Endothelial cell of umbilical vein (primary cell): ENCODE data around the gene GRID2. TPM values are rescaled to one million over a fixed set of nuclear protein-coding genes. Genes with fewer than 3 reads are reported as not detected.

ENCODE experiments used
- BruUV-seq: library from RNA; stranded (reverse); fragments of 400-500 nt; replicated peaks from 2 replicates; lab custom pipeline; 2021; lab: Mats Ljungman, UMichigan
- CTCF ChIA-PET: fragments of 300-600, 350-600 bp; sonication (Branson Sonifier 250); formaldehyde crosslinking; loops from one replicate; lab custom pipeline; 2021; ENCODE audit warnings: antibody characterized with exemption, inconsistent platforms; lab: Charles Lee
- POLR2A ChIA-PET: fragments of 300-600, 350-600 bp; sonication (Branson Sonifier 250); formaldehyde crosslinking; loops from one replicate; lab custom pipeline; 2021; ENCODE audit warnings: antibody characterized with exemption, inconsistent platforms; lab: Charles Lee
- DNase-seq: peaks from one replicate; pipeline ENCODE4 v3.0.0-alpha.2; 2011; ENCODE audit warnings: low read depth, low spot score
- FAIRE-seq: peaks from 2 replicates; lab custom pipeline; 2011; peaks lifted over from hg19 to GRCh38; lab: Jason Lieb, UNC
- H2AFZ ChIP-seq: 2 replicates; pipeline ENCODE4 v1.6.0; 2012; ENCODE audit warnings: low read depth, low read length, control low read depth, inconsistent platforms
- H3K27ac ChIP-seq: 2 replicates; pipeline ENCODE4 v1.5.1; 2011; ENCODE audit warnings: low read depth, mild to moderate bottlenecking, control low read depth, low read length, moderate library complexity; ENCODE audit not compliant: insufficient read depth
- H3K27me3 ChIP-seq, 2 experiments: 2 replicates each; pipeline versions ENCODE4 v1.6.0 to v1.6.1; 2011; ENCODE audit warnings: low read length in 2 of 2, mixed read lengths in 1 of 2; ENCODE audit not compliant: control insufficient read depth in 2 of 2, insufficient read depth in 2 of 2
- H3K36me3 ChIP-seq, 2 experiments: 2 replicates in 1 of 2; 3 replicates in 1 of 2; pipeline ENCODE4 v1.5.1; 2011; ENCODE audit warnings: low read length in 2 of 2, mild to moderate bottlenecking in 1 of 2, moderate library complexity in 1 of 2; ENCODE audit not compliant: control insufficient read depth in 2 of 2, insufficient read depth in 2 of 2; ENCODE audit errors: extremely low read depth in 1 of 2
- H3K4me1 ChIP-seq: 3 replicates; pipeline ENCODE4 v1.5.1; 2011; ENCODE audit warnings: mild to moderate bottlenecking, low read length; ENCODE audit not compliant: control insufficient read depth, insufficient read depth; ENCODE audit errors: extremely low read depth
- H3K4me2 ChIP-seq: 2 replicates; pipeline ENCODE4 v1.6.1; 2011; ENCODE audit warnings: low read length, control low read depth, mixed read lengths; ENCODE audit not compliant: insufficient read depth
- H3K4me3 ChIP-seq, 3 experiments: fragments of 200-600 bp in 1 of 3; sonication (generic), shearing (Covaris generic) in 1 of 3; replicated peaks in 1 of 3; 2 replicates each; pipeline ENCODE4 v1.5.1; 2011 to 2016; ENCODE audit warnings: control low read depth in 3 of 3, low read length in 3 of 3, mild to moderate bottlenecking in 2 of 3, inconsistent platforms in 1 of 3, low read depth in 1 of 3, moderate library complexity in 1 of 3; ENCODE audit not compliant: insufficient read depth in 1 of 3
- H3K79me2 ChIP-seq: 2 replicates; pipeline ENCODE4 v1.6.0; 2012; ENCODE audit warnings: low read length, inconsistent platforms; ENCODE audit not compliant: control insufficient read depth, insufficient read depth
- H3K9ac ChIP-seq: replicated peaks from 2 replicates; pipeline ENCODE3; 2011; ENCODE audit warnings: low read length, control low read depth; ENCODE audit not compliant: insufficient read depth; ENCODE audit errors: extremely low read depth
- H3K9me1 ChIP-seq: replicated peaks from 3 replicates; pipeline ENCODE4 v1.6.0; 2011; ENCODE audit warnings: mild to moderate bottlenecking, low read length; ENCODE audit not compliant: control insufficient read depth, insufficient read depth; ENCODE audit errors: extremely low read depth
- H3K9me3 ChIP-seq: replicated peaks from 2 replicates; pipeline ENCODE4 v1.5.1; 2012; ENCODE audit warnings: low read length, inconsistent platforms; ENCODE audit not compliant: control insufficient read depth, insufficient read depth
- H4K20me1 ChIP-seq: replicated peaks from 2 replicates; pipeline ENCODE3; 2011; ENCODE audit warnings: mild to moderate bottlenecking, low read length; ENCODE audit not compliant: control insufficient read depth, insufficient read depth; ENCODE audit errors: extremely low read depth
- CTCF ChIP-seq, 2 donors: IDR thresholded peaks; 1 replicate in 1 of 2; 2 replicates in 1 of 2; pipeline ENCODE4 v1.5.1; 2011; ENCODE audit warnings: low read length in 2 of 2, mild to moderate bottlenecking in 2 of 2, moderate library complexity in 2 of 2, control low read depth in 1 of 2, inconsistent platforms in 1 of 2, low read depth in 1 of 2; ENCODE audit not compliant: insufficient read depth in 1 of 2; ENCODE audit errors: extremely low read depth in 1 of 2
- EZH2 ChIP-seq: IDR thresholded peaks from 2 replicates; pipeline ENCODE4 v1.6.1; 2012; ENCODE audit warnings: borderline replicate concordance, low read depth, mild to moderate bottlenecking, moderate library complexity, low read length, inconsistent platforms; ENCODE audit not compliant: severe bottlenecking
- FOS ChIP-seq: IDR thresholded peaks from 2 replicates; pipeline ENCODE4 v1.6.1; 2011; ENCODE audit warnings: mild to moderate bottlenecking, low read length, moderate library complexity, borderline replicate concordance; ENCODE audit not compliant: insufficient read depth
- GATA2 ChIP-seq: IDR thresholded peaks from 2 replicates; pipeline ENCODE4 v1.7.0; 2011; ENCODE audit warnings: low read depth, mild to moderate bottlenecking, moderate library complexity, mixed read lengths, low read length; ENCODE audit not compliant: insufficient read length, insufficient read depth
- JUN ChIP-seq: IDR thresholded peaks from 2 replicates; pipeline ENCODE4 v1.6.1; 2011; ENCODE audit warnings: borderline replicate concordance, low read depth; ENCODE audit not compliant: insufficient read length, insufficient read depth
- MAX ChIP-seq: IDR thresholded peaks from 2 replicates; pipeline ENCODE4 v1.6.1; 2011; ENCODE audit not compliant: insufficient read depth, insufficient read length
- MYC ChIP-seq: IDR thresholded peaks from one replicate; pipeline ENCODE4 v1.6.1; 2011; ENCODE audit warnings: mild to moderate bottlenecking, low read depth, low read length
- POLR2A ChIP-seq: IDR thresholded peaks from 2 replicates; pipeline ENCODE4 v1.6.1; 2012; ENCODE audit warnings: low read depth, mild to moderate bottlenecking, control low read depth, low read length
- POLR2AphosphoS5 ChIP-seq: IDR thresholded peaks from 2 replicates; pipeline ENCODE4 v1.6.1; 2012; ENCODE audit warnings: low read depth, mild to moderate bottlenecking, control low read depth, low read length, moderate library complexity; ENCODE audit not compliant: insufficient read depth
- dilution Hi-C: fragments of 300-500 bp; cut with MboI; formaldehyde crosslinking; loops from one replicate; pipeline ENCODE4 v1.15.0; 2019; ENCODE audit warnings: low sequenced_read_pairs; ENCODE audit not compliant: extremely low pct_ligation_motif_present
- intact Hi-C: fragments of 100-400 bp; cut with micrococcal nuclease; formaldehyde crosslinking; loops from one replicate; pipeline ENCODE4 v1.10.0; 2022
- polyA plus RNA-seq, 4 experiments: library from polyadenylated mRNA; depleted of rRNA in 3 of 4; stranded (reverse) in 3 of 4; unstranded in 1 of 4; fragments of >200 nt; gene quantifications; 2 replicates each; pipeline versions ENCODE4 v1.2.1 to v1.2.3, GENCODE V29; 2011 to 2012; ENCODE audit warnings: missing spikeins in 1 of 4
- total RNA-seq: library from RNA; stranded (reverse); gene quantifications from 2 replicates; pipeline ENCODE4 v1.2.3, GENCODE V29; 2021

GRID2 gene
- total and polyA plus RNA-seq, 2 donors (not counting 3 experiments of a cell fraction or from before 2014, with no cell fraction given): not detected

- Histone ChIP-seq H3K4me2 (no peak overlapping the region), H3K9me3 (no peaks in the 10 kb centered on the region), H3K36me3 (no peaks in the 10 kb centered on the region), H3K4me1 (no peaks in the 10 kb centered on the region), H3K27ac (no peak overlapping the region), H4K20me1 (no peaks in the 10 kb centered on the region), H3K9me1 (no peaks in the 10 kb centered on the region), H3K9ac (no peak overlapping the region), H3K4me3 (no peak overlapping the region), H2AFZ (no peak overlapping the region), H3K27me3 (no peaks in the 10 kb centered on the region), H3K79me2 (no peaks in the 10 kb centered on the region)
- dilution Hi-C loops (no loop called here), intact Hi-C loops (no loop called here)
- DNase-seq: no peak
- TF ChIP-seq POLR2A (no peak), GATA2 (no peak), MAX (no peak), FOS (no peak), MYC (no peak), JUN (no peak)
- no TSS peak for BruUV-seq
- FAIRE-seq: no peak
- ChIA-PET CTCF (no interaction called here), POLR2A (no interaction called here)
Measured at GRCh38 chr4:93446038-93446437, 1142.3 kb downstream of the GRID2 start.

GRCh38 chr4:93448691-93449293 lies 1145.0 kb downstream of the GRID2 start:
- FAIRE-seq: no peak
- dilution Hi-C loops: no loop called here

More at GRCh38 chr4:93448691-93449293, 1145.0 kb downstream of the GRID2 start:
- no TSS peak for BruUV-seq
- no peaks in the 10 kb centered on the region for H3K9me1 ChIP-seq
- POLR2A ChIA-PET: no interaction called here
- no peaks in the 10 kb centered on the region for H3K79me2 ChIP-seq
- TF ChIP-seq GATA2 (no peak), POLR2AphosphoS5 (no peak), EZH2 (no peak), CTCF (IDR thresholded peaks at IDR 0.05; ENCODE audit: extremely low read depth in 1 of 2, insufficient read depth in 1 of 2, low read depth in 1 of 2, low read length in 2 of 2) (no peak), MAX (no peak), JUN (no peak), FOS (no peak), POLR2A (no peak)
- no peaks in the 10 kb centered on the region for H4K20me1 ChIP-seq
- H3K9ac ChIP-seq: no peak overlapping the region
- CTCF ChIA-PET: no interaction called here
- no peaks in the 10 kb centered on the region for H3K36me3 ChIP-seq
- H2AFZ ChIP-seq: no peak overlapping the region
- no peak overlapping the region for H3K27ac ChIP-seq
- H3K4me2 ChIP-seq: no peak overlapping the region
- no peaks in the 10 kb centered on the region for H3K9me3 ChIP-seq
- no peak overlapping the region for H3K4me3 ChIP-seq
- H3K27me3 ChIP-seq: no peaks in the 10 kb centered on the region
- DNase-seq: no peak
- H3K4me1 ChIP-seq: no peaks in the 10 kb centered on the region
- intact Hi-C loops: no loop called here
